ENCODE data around the gene MRPL11. TPM values are rescaled to one million over a fixed set of nuclear protein-coding genes. Genes with fewer than 3 reads are reported as not detected.

MRPL11 gene
- total and polyA plus RNA-seq, 2 experiments from 2014 or later = 57.1 to 60.6 TPM

DNA sequence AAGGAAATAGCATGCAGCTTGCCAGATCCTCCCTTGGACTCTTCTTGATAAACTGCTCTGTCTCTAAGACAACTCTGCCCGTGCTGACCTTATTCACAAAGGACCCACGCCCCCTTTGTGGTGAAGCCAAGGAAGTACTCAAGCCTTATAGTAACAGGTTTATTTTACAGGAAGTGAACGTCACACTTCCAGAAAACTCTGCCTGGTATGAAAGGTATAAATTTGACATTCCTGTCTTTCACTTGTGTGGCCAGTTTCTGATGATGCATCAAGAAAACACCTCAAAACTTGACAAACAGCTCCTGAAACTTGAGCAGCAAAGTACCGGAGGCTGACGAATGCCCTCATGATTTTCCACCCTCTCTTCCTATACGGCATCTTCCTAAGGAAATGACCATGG is 15.6 kb upstream of the MRPL11 start:
- 58% methylated on average over 6 of the region's 6 CpGs for WGBS (ENCODE audit: low lambda C conversion rate, missing lambda C conversion rate)
- no peaks in the 10 kb centered on the region for H4K20me1 ChIP-seq (ENCODE audit: insufficient read depth, poor library complexity, severe bottlenecking)
- no peak for DNase-seq (ENCODE audit: low spot score)
- no peaks in the 10 kb centered on the region for H3K9me2 ChIP-seq (replicated peaks; ENCODE audit: insufficient read depth)
- no peak overlapping the region for H2AFZ ChIP-seq
- TF ChIP-seq EZH2 (IDR thresholded peaks at IDR 0.05; ENCODE audit: borderline replicate concordance) (no peak), EZH2phosphoT487 (IDR thresholded peaks at IDR 0.05; ENCODE audit: low read depth, severe bottlenecking, unreplicated experiment) (no peak)
- TF ChIP-seq, protein P1, sequence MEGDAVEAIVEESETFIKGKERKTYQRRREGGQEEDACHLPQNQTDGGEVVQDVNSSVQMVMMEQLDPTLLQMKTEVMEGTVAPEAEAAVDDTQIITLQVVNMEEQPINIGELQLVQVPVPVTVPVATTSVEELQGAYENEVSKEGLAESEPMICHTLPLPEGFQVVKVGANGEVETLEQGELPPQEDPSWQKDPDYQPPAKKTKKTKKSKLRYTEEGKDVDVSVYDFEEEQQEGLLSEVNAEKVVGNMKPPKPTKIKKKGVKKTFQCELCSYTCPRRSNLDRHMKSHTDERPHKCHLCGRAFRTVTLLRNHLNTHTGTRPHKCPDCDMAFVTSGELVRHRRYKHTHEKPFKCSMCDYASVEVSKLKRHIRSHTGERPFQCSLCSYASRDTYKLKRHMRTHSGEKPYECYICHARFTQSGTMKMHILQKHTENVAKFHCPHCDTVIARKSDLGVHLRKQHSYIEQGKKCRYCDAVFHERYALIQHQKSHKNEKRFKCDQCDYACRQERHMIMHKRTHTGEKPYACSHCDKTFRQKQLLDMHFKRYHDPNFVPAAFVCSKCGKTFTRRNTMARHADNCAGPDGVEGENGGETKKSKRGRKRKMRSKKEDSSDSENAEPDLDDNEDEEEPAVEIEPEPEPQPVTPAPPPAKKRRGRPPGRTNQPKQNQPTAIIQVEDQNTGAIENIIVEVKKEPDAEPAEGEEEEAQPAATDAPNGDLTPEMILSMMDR (IDR thresholded peaks at IDR 0.05; ENCODE audit: poor library complexity) = no peak
- peaks cover 4% of the 10 kb centered on the region for H3K27me3 ChIP-seq
- H3K9me3 ChIP-seq (ENCODE audit: low read depth) = no peaks in the 10 kb centered on the region
- no peak overlapping the region for H3K4me3 ChIP-seq
- no peaks in the 10 kb centered on the region for H3K36me3 ChIP-seq (replicated peaks; ENCODE audit: insufficient read depth, low read depth)
- no peaks in the 10 kb centered on the region for H3K79me2 ChIP-seq
- H3K27ac ChIP-seq = no peak overlapping the region
- H3K4me2 ChIP-seq = no peak overlapping the region
- H3K4me1 ChIP-seq (ENCODE audit: insufficient read depth) = no peaks in the 10 kb centered on the region

GRCh38 chr11:66451663-66452062 is 13.0 kb upstream of the MRPL11 start:
- 88% methylated on average over 4 of the region's 4 CpGs for WGBS (ENCODE audit: low lambda C conversion rate, missing lambda C conversion rate)
- Histone ChIP-seq H3K9me3 (ENCODE audit: low read depth) (no peaks in the 10 kb centered on the region), H2AFZ (no peak overlapping the region), H3K4me2 (no peak overlapping the region), H3K27me3 (peaks cover 4% of the 10 kb centered on the region), H3K27ac (no peak overlapping the region), H4K20me1 (ENCODE audit: insufficient read depth, poor library complexity, severe bottlenecking) (no peaks in the 10 kb centered on the region), H3K4me3 (no peak overlapping the region), H3K36me3 (replicated peaks; ENCODE audit: insufficient read depth, low read depth) (no peaks in the 10 kb centered on the region), H3K4me1 (ENCODE audit: insufficient read depth) (no peaks in the 10 kb centered on the region), H3K79me2 (no peaks in the 10 kb centered on the region), H3K9me2 (replicated peaks; ENCODE audit: insufficient read depth) (no peaks in the 10 kb centered on the region)
- TF ChIP-seq EZH2phosphoT487 (IDR thresholded peaks at IDR 0.05; ENCODE audit: low read depth, severe bottlenecking, unreplicated experiment) (no peak), EZH2 (IDR thresholded peaks at IDR 0.05; ENCODE audit: borderline replicate concordance) (no peak)
- TF ChIP-seq, protein P1 (IDR thresholded peaks at IDR 0.05; ENCODE audit: poor library complexity) = no peak
- DNase-seq (ENCODE audit: low spot score) = no peak

GRCh38 chr11:66450560-66450959 is 11.9 kb upstream of the MRPL11 start:
- Histone ChIP-seq H3K27me3 (peaks cover 4% of the 10 kb centered on the region), H4K20me1 (ENCODE audit: insufficient read depth, poor library complexity, severe bottlenecking) (no peaks in the 10 kb centered on the region), H3K4me1 (ENCODE audit: insufficient read depth) (no peaks in the 10 kb centered on the region), H3K4me2 (no peak overlapping the region), H2AFZ (no peak overlapping the region), H3K79me2 (no peaks in the 10 kb centered on the region), H3K36me3 (replicated peaks; ENCODE audit: insufficient read depth, low read depth) (no peaks in the 10 kb centered on the region), H3K27ac (no peak overlapping the region), H3K9me2 (replicated peaks; ENCODE audit: insufficient read depth) (no peaks in the 10 kb centered on the region), H3K9me3 (ENCODE audit: low read depth) (no peaks in the 10 kb centered on the region), H3K4me3 (no peak overlapping the region)
- 78% methylated on average over 4 of the region's 4 CpGs for WGBS (ENCODE audit: low lambda C conversion rate, missing lambda C conversion rate)
- DNase-seq (ENCODE audit: low spot score) = no peak
- TF ChIP-seq EZH2phosphoT487 (IDR thresholded peaks at IDR 0.05; ENCODE audit: low read depth, severe bottlenecking, unreplicated experiment) = no peak
- no peak for TF ChIP-seq EZH2 (IDR thresholded peaks at IDR 0.05; ENCODE audit: borderline replicate concordance)
- TF ChIP-seq, protein P1 (IDR thresholded peaks at IDR 0.05; ENCODE audit: poor library complexity) = no peak

GRCh38 chr11:66448523-66448922 is 9.9 kb upstream of the MRPL11 start:
- DNase-seq (ENCODE audit: low spot score) = no peak
- Histone ChIP-seq H3K36me3 (replicated peaks; ENCODE audit: insufficient read depth, low read depth) (no peaks in the 10 kb centered on the region), H3K27me3 (no peaks in the 10 kb centered on the region), H3K9me3 (ENCODE audit: low read depth) (no peaks in the 10 kb centered on the region), H3K4me1 (ENCODE audit: insufficient read depth) (no peaks in the 10 kb centered on the region), H3K27ac (no peak overlapping the region), H3K4me3 (no peak overlapping the region), H3K79me2 (no peaks in the 10 kb centered on the region), H4K20me1 (ENCODE audit: insufficient read depth, poor library complexity, severe bottlenecking) (no peaks in the 10 kb centered on the region), H3K4me2 (no peak overlapping the region), H2AFZ (no peak overlapping the region), H3K9me2 (replicated peaks; ENCODE audit: insufficient read depth) (no peaks in the 10 kb centered on the region)
- TF ChIP-seq, protein P1 (IDR thresholded peaks at IDR 0.05; ENCODE audit: poor library complexity) = no peak
- TF ChIP-seq EZH2phosphoT487 (IDR thresholded peaks at IDR 0.05; ENCODE audit: low read depth, severe bottlenecking, unreplicated experiment) (no peak), EZH2 (IDR thresholded peaks at IDR 0.05; ENCODE audit: borderline replicate concordance) (no peak)
- 72% methylated on average over 4 of the region's 4 CpGs for WGBS (ENCODE audit: low lambda C conversion rate, missing lambda C conversion rate)
